RWPE1 (cell line): ENCODE results near the gene TRAPPC11.

Experiments used
- CTCF ChIA-PET: fragments of 350-600 bp; sonication (Branson Sonifier 250); formaldehyde crosslinking; extraction: SDS; loops from one replicate; lab custom pipeline; 2021; lab: Yijun Ruan, JAX
- POLR2A ChIA-PET: fragments of 400-600 bp; formaldehyde crosslinking; extraction: SDS; loops from one replicate; lab custom pipeline; 2020; ENCODE audit warnings: antibody characterized with exemption; ENCODE audit not compliant: low non-redundant PET; lab: Yijun Ruan, JAX
- DNase-seq: peaks from one replicate; pipeline ENCODE4 v3.0.0; 2012; ENCODE audit warnings: low spot score
- H3K27ac ChIP-seq: fragments of 450-650 bp; 2 replicates; pipeline ENCODE4 v1.5.1; 2017
- CTCF ChIP-seq: fragments of 450-650 bp; conservative IDR thresholded peaks from 2 replicates; pipeline ENCODE4 v1.5.1; 2017; ENCODE audit warnings: low read depth, mild to moderate bottlenecking

The TRAPPC11 gene

GRCh38 chr4:183758061-183758757, 99.1 kb downstream of the TRAPPC11 start:
- no peak overlapping the region for H3K27ac ChIP-seq
- no peak for DNase-seq
- no peak; the same call in 1 of the 2 replicates for TF ChIP-seq CTCF
- ChIA-PET CTCF (interaction anchor here (0.5 kb wide), 1 partner anchor 1206 kb away, joined by 3 read pairs; no protein-coding TSS in a partner anchor), POLR2A (no interaction called here)

GRCh38 chr4:183758758-183759447, 99.8 kb downstream of the TRAPPC11 start:
- TF ChIP-seq CTCF, result no peak
- no peak for DNase-seq
- ChIA-PET CTCF (no interaction called here), POLR2A (no interaction called here)
- H3K27ac ChIP-seq, result no peak overlapping the region

- no peak overlapping the region for H3K27ac ChIP-seq
- CTCF ChIA-PET, result no interaction called here
- no peak for TF ChIP-seq CTCF
- no peak for DNase-seq
- POLR2A ChIA-PET, result no interaction called here
Observed at GRCh38 chr4:183760326-183760725, 101.2 kb downstream of the TRAPPC11 start.
